Activated naive CD8-positive, alpha-beta T cell treated with anti-CD3 and anti-CD28 coated beads, Interleukin-2, amount 50 U/mL, for 24 hours (primary cell): Measurements from ENCODE around the gene JMJD1C.

Experiments
- ATAC-seq: fragments of 150-1000 bp; cut with Tn5 transposase; one replicate; pipeline ENCODE4 v1.10.0; 2021
- DNase-seq: peaks from one replicate; pipeline ENCODE4 v3.0.0; 2021
- H3K27ac Mint-ChIP-seq: one replicate; pipeline ENCODE4 v1.8.0; 2021; ENCODE audit warnings: mild to moderate bottlenecking, mixed read lengths
- H3K27me3 Mint-ChIP-seq: one replicate; pipeline ENCODE4 v1.8.0; 2021; ENCODE audit warnings: mixed read lengths
- H3K36me3 Mint-ChIP-seq: one replicate; pipeline ENCODE4 v1.8.0; 2021; ENCODE audit warnings: low read depth, mixed read lengths
- H3K4me1 Mint-ChIP-seq: one replicate; pipeline ENCODE4 v1.8.0; 2021; ENCODE audit warnings: mixed read lengths
- H3K4me3 Mint-ChIP-seq: one replicate; pipeline ENCODE4 v1.8.0; 2021; ENCODE audit warnings: mild to moderate bottlenecking, moderate library complexity, mixed read lengths
- H3K9me3 Mint-ChIP-seq: one replicate; pipeline ENCODE4 v1.8.0; 2021; ENCODE audit warnings: mixed read lengths

Gene JMJD1C

GRCh38 chr10:63229161-63229560, 236.6 kb downstream of the JMJD1C start:
- Mint-ChIP-seq H3K27ac (no peak overlapping the region), H3K36me3 (peaks cover 9% of the 10 kb centered on the region), H3K4me3 (no peak overlapping the region), H3K4me1 (peaks cover 78% of the 10 kb centered on the region), H3K9me3 (no peaks in the 10 kb centered on the region), H3K27me3 (no peaks in the 10 kb centered on the region)
- ATAC-seq = no peak
- DNase-seq = no peak

DNA sequence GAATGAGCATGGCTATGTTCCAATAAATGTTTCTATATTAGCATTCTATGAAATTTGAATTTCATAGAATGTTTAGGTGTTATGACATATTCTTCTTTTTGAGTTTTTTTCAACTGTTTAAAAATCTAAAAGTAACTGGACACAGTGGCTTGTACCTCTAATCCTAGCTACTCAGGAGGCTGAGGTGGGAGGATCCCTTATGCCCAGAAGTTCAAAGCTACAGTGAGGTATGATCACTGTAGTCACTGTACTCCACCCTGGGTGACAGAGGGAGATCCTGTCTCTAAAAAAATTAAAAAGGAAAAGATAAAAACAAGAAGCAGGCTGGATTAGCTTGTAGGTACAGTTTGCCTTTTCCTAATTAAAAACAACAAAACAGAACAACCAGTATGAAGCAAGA, 237.5 kb downstream of the JMJD1C start:
- Mint-ChIP-seq H3K27ac (peak overlapping the region; percentile 82), H3K4me1 (peaks cover 70% of the 10 kb centered on the region), H3K4me3 (no peak overlapping the region)

GRCh38 chr10:63227207-63227895, 238.4 kb downstream of the JMJD1C start:
- H3K27ac Mint-ChIP-seq = peak overlapping the region; percentile 82
- H3K4me3 Mint-ChIP-seq = peak overlapping the region; percentile 19
- DNase-seq = no peak
- peak; percentile 61 for ATAC-seq
- no peaks in the 10 kb centered on the region for H3K27me3 Mint-ChIP-seq
- H3K4me1 Mint-ChIP-seq = peaks cover 67% of the 10 kb centered on the region
- peaks cover 10% of the 10 kb centered on the region for H3K36me3 Mint-ChIP-seq
- H3K9me3 Mint-ChIP-seq = no peaks in the 10 kb centered on the region

More for the DNA sequence above, 237.5 kb downstream of the JMJD1C start:
- Mint-ChIP-seq H3K27me3 (no peaks in the 10 kb centered on the region), H3K36me3 (peaks cover 9% of the 10 kb centered on the region), H3K9me3 (no peaks in the 10 kb centered on the region)
- ATAC-seq = no peak
- no peak for DNase-seq

GRCh38 chr10:63224241-63224640, 241.5 kb downstream of the JMJD1C start:
- Mint-ChIP-seq H3K9me3 (peaks cover 4% of the 10 kb centered on the region), H3K4me1 (peaks cover 82% of the 10 kb centered on the region), H3K4me3 (no peak overlapping the region), H3K27ac (no peak overlapping the region), H3K36me3 (peaks cover 20% of the 10 kb centered on the region), H3K27me3 (no peaks in the 10 kb centered on the region)
- DNase-seq (no peak), ATAC-seq (no peak)

GRCh38 chr10:63221950-63222349, 243.8 kb downstream of the JMJD1C start:
- peaks cover 74% of the 10 kb centered on the region for H3K4me1 Mint-ChIP-seq
- peaks cover 26% of the 10 kb centered on the region for H3K36me3 Mint-ChIP-seq
- no peak overlapping the region for H3K4me3 Mint-ChIP-seq
- peak overlapping the region; percentile 82 for H3K27ac Mint-ChIP-seq
- no peaks in the 10 kb centered on the region for H3K27me3 Mint-ChIP-seq
- no peak for DNase-seq
- peaks cover 4% of the 10 kb centered on the region for H3K9me3 Mint-ChIP-seq
- ATAC-seq = no peak

GRCh38 chr10:63219749-63220148, 246.0 kb downstream of the JMJD1C start:
- Mint-ChIP-seq H3K9me3 (peaks cover 4% of the 10 kb centered on the region), H3K27ac (peak overlapping the region; percentile 28), H3K36me3 (peaks cover 31% of the 10 kb centered on the region), H3K4me3 (no peak overlapping the region), H3K4me1 (peaks cover 60% of the 10 kb centered on the region), H3K27me3 (no peaks in the 10 kb centered on the region)
- DNase-seq = no peak
- no peak for ATAC-seq

DNA sequence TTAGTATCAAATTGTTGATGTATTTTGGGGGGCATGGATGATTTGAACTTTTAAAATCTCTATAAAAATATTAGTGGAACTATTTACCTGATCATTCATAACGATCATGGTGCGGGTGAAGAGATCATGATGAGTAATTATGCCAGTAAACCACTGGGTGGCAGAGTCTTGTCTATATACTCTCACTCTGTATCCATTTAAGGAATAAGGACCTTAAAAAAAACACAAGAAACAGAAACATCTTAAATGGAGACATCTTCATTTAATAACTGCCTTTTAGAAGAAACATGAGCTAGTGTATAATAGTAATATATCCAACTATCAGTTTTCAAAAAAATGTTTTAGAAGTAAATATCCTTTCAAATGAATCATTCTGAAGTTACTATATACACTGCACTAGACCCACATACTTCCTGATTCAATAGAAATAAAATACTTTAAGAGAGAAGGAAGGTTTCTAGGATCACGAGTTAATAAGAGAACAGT, 248.6 kb downstream of the JMJD1C start:
- peak; percentile 80 for ATAC-seq
- Mint-ChIP-seq H3K4me3 (no peak overlapping the region), H3K4me1 (peaks cover 50% of the 10 kb centered on the region), H3K9me3 (peaks cover 4% of the 10 kb centered on the region), H3K27me3 (no peaks in the 10 kb centered on the region), H3K36me3 (peaks cover 40% of the 10 kb centered on the region), H3K27ac (peak overlapping the region; percentile 35)
- no peak for DNase-seq

DNA sequence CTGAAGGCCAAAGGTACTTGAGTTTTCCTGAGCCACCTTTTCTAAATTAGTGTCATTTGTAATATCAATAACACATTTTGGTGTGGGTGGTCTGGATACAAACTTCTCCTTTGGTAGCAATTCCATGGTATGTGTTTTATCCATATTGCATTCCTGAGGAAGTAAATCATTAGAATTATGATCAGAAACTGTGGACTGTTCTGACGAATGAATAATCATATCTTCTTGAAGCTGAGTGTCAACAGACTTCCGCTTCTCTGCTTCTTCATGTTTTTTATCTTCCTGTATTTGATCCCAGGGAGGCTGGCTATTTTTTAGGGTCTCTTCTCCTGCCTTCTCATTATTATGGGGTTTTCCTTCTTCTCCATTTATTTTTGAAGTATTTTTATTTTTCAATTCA, 251.2 kb downstream of the JMJD1C start:
- ATAC-seq (no peak), DNase-seq (no peak)
- peaks cover 4% of the 10 kb centered on the region for H3K9me3 Mint-ChIP-seq
- H3K4me1 Mint-ChIP-seq = peaks cover 43% of the 10 kb centered on the region
- no peak overlapping the region for H3K4me3 Mint-ChIP-seq
- H3K27ac Mint-ChIP-seq = no peak overlapping the region
- no peaks in the 10 kb centered on the region for H3K27me3 Mint-ChIP-seq
- H3K36me3 Mint-ChIP-seq = peaks cover 46% of the 10 kb centered on the region

GRCh38 chr10:63213489-63213888, 252.3 kb downstream of the JMJD1C start:
- H3K27ac Mint-ChIP-seq = no peak overlapping the region
- peaks cover 34% of the 10 kb centered on the region for H3K4me1 Mint-ChIP-seq
- peaks cover 43% of the 10 kb centered on the region for H3K36me3 Mint-ChIP-seq
- peaks cover 4% of the 10 kb centered on the region for H3K9me3 Mint-ChIP-seq
- H3K27me3 Mint-ChIP-seq = no peaks in the 10 kb centered on the region
- ATAC-seq (no peak), DNase-seq (no peak)
- no peak overlapping the region for H3K4me3 Mint-ChIP-seq

GRCh38 chr10:63210611-63211196, 255.1 kb downstream of the JMJD1C start:
- peaks cover 57% of the 10 kb centered on the region for H3K36me3 Mint-ChIP-seq

DNA sequence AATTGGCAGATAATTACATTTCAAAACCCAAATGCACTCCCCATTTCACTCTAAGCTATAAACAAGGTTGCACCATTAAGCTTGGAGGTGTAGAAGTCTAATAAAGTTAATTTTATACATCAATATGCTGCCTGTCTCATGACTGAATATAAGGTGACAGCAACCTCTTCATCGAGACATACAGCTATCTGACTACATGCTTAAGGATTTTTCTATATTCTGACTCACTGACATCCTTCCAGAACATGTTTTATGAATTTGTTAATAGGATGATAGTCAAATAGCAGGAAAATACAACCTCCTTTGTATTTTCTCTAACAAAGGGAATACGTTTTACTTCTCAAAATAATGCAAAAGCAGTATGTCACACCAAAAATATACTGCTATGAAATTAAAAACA, 256.1 kb downstream of the JMJD1C start:
- H3K4me1 Mint-ChIP-seq = peaks cover 45% of the 10 kb centered on the region
- DNase-seq (no peak), ATAC-seq (no peak)
- H3K36me3 Mint-ChIP-seq = peaks cover 55% of the 10 kb centered on the region
- H3K27me3 Mint-ChIP-seq = no peaks in the 10 kb centered on the region
- H3K4me3 Mint-ChIP-seq = no peak overlapping the region
- H3K27ac Mint-ChIP-seq = no peak overlapping the region
- peaks cover 4% of the 10 kb centered on the region for H3K9me3 Mint-ChIP-seq

More at GRCh38 chr10:63210611-63211196, 255.1 kb downstream of the JMJD1C start:
- Mint-ChIP-seq H3K4me1 (peaks cover 44% of the 10 kb centered on the region), H3K27ac (peak overlapping the region; percentile 52), H3K27me3 (no peaks in the 10 kb centered on the region), H3K4me3 (peak overlapping the region; percentile 8), H3K9me3 (peaks cover 4% of the 10 kb centered on the region)
- DNase-seq (no peak), ATAC-seq (peak; percentile 84)

- peaks cover 51% of the 10 kb centered on the region for H3K4me1 Mint-ChIP-seq
- no peak overlapping the region for H3K27ac Mint-ChIP-seq
- ATAC-seq = no peak
- no peak overlapping the region for H3K4me3 Mint-ChIP-seq
- peaks cover 56% of the 10 kb centered on the region for H3K36me3 Mint-ChIP-seq
- peaks cover 4% of the 10 kb centered on the region for H3K9me3 Mint-ChIP-seq
- no peaks in the 10 kb centered on the region for H3K27me3 Mint-ChIP-seq
- DNase-seq = no peak
Observed at GRCh38 chr10:63208986-63209385, 256.8 kb downstream of the JMJD1C start.

- H3K27ac Mint-ChIP-seq = peak overlapping the region; percentile 47
- no peak for DNase-seq
- H3K4me1 Mint-ChIP-seq = peaks cover 51% of the 10 kb centered on the region
- no peak for ATAC-seq
- no peaks in the 10 kb centered on the region for H3K27me3 Mint-ChIP-seq
- H3K36me3 Mint-ChIP-seq = peaks cover 52% of the 10 kb centered on the region
- H3K9me3 Mint-ChIP-seq = peaks cover 4% of the 10 kb centered on the region
- H3K4me3 Mint-ChIP-seq = no peak overlapping the region
Observed at GRCh38 chr10:63206997-63207811, 258.6 kb downstream of the JMJD1C start.

- H3K27ac Mint-ChIP-seq = peak overlapping the region; percentile 2
- H3K4me3 Mint-ChIP-seq = no peak overlapping the region
- H3K36me3 Mint-ChIP-seq = peaks cover 47% of the 10 kb centered on the region
- ATAC-seq (no peak), DNase-seq (no peak)
- H3K4me1 Mint-ChIP-seq = peaks cover 47% of the 10 kb centered on the region
- H3K9me3 Mint-ChIP-seq = no peaks in the 10 kb centered on the region
- no peaks in the 10 kb centered on the region for H3K27me3 Mint-ChIP-seq
Observed at GRCh38 chr10:63206576-63206975, 259.2 kb downstream of the JMJD1C start.
